K562 (cell line): ENCODE results near the gene ZNF687. TPM values are rescaled to one million over a fixed set of nuclear protein-coding genes. Genes with fewer than 3 reads are reported as not detected.
A peak's percentile ranks its signal among the peaks of the same experiment; 100 is the strongest.

ENCODE experiments used
- C11orf30 ChIP-seq: fragments of 450-650 bp; IDR thresholded peaks from 2 replicates; pipeline ENCODE4 v1.6.1; 2016; ENCODE audit warnings: low read depth, mild to moderate bottlenecking
- CTBP1 ChIP-seq: fragments of 450-650 bp; IDR thresholded peaks from 2 replicates; pipeline ENCODE4 v1.6.1; 2016; ENCODE audit warnings: borderline replicate concordance
- CXXC5 ChIP-seq: fragments of 250-450 bp; sonication (Bioruptor Pico); IDR thresholded peaks from 2 replicates; pipeline ENCODE4 v1.8.0; 2022; ENCODE audit warnings: inconsistent platforms, mild to moderate bottlenecking, moderate library complexity
- GTF2F1 ChIP-seq: IDR thresholded peaks from 2 replicates; pipeline ENCODE4 v1.6.1; 2011; ENCODE audit warnings: low read depth, low read length, improper control_type of control experiment
- HLTF ChIP-seq: fragments of 450-650 bp; IDR thresholded peaks from 2 replicates; pipeline ENCODE4 v1.6.1; 2016
- MTA3 ChIP-seq: fragments of 450-650 bp; formaldehyde crosslinking; IDR thresholded peaks from 2 replicates; pipeline ENCODE4 v1.6.1; 2017; ENCODE audit warnings: mild to moderate bottlenecking, borderline replicate concordance
- NCOA1 ChIP-seq: fragments of 450-650 bp; IDR thresholded peaks from 2 replicates; pipeline ENCODE4 v1.6.1; 2016; ENCODE audit warnings: low read depth
- NRF1 ChIP-seq, 2 experiments: fragments of 450-650 bp; IDR thresholded peaks in 1 of 2; conservative IDR thresholded peaks in 1 of 2; 2 replicates each; pipeline ENCODE4 v1.6.1; 2014; ENCODE audit warnings: mild to moderate bottlenecking in 2 of 2
- POLR2H ChIP-seq: IDR thresholded peaks from 2 replicates; pipeline ENCODE4 v1.6.1; 2016; ENCODE audit warnings: missing genetic modification characterization, low read depth, mild to moderate bottlenecking, control low read depth, missing compliant biosample characterization, moderate library complexity
- SLC30A9 ChIP-seq: fragments of 250-450 bp; sonication (Bioruptor Pico); IDR thresholded peaks from 2 replicates; pipeline ENCODE4 v1.8.0; 2022; ENCODE audit warnings: mild to moderate bottlenecking, moderate library complexity
- SUPT5H ChIP-seq: fragments of 450-650 bp; IDR thresholded peaks from 2 replicates; pipeline ENCODE4 v1.6.1; 2016
- TBP ChIP-seq: optimal IDR thresholded peaks from 2 replicates; pipeline ENCODE3; 2011; ENCODE audit warnings: low read depth, low read length, improper control_type of control experiment
- polyA plus RNA-seq, 8 experiments: library from polyadenylated mRNA; depleted of rRNA in 4 of 8; stranded (reverse) in 5 of 8; unstranded in 3 of 8; fragments of >200 nt; fragmentation: Nextera tagmentation in 2 of 8; fragmentation: Illumina TruSeq in 1 of 8; extraction: Ambion mirVana in 2 of 8; extraction: Trizol in 1 of 8; gene quantifications; 2 replicates each; pipeline versions ENCODE4 v1.2.1 to v1.2.3, GENCODE V29; 2011 to 2014; ENCODE audit warnings: inconsistent platforms in 1 of 8, missing spikeins in 1 of 8
- total RNA-seq, 7 experiments: library from RNA; depleted of rRNA in 6 of 7; stranded (reverse); fragments of >200 nt in 6 of 7; fragmentation: Illumina TruSeq in 2 of 7; extraction: Trizol in 2 of 7; gene quantifications; 2 replicates each; pipeline versions ENCODE4 v1.2.1 to v1.2.3, GENCODE V29; 2011 to 2021; ENCODE audit warnings: low replicate concordance in 1 of 7
- TF ChIP-seq, protein P1 (sequence below): sonication (generic); formaldehyde crosslinking; IDR thresholded peaks from 2 replicates; pipeline ENCODE4 v1.8.1; 2023; ENCODE audit warnings: mild to moderate bottlenecking, missing genetic modification reagents
- TF ChIP-seq, protein P2 (sequence below): fragments of 250-450 bp; sonication (Bioruptor Pico); IDR thresholded peaks from 2 replicates; pipeline ENCODE4 v1.9.0; 2021; ENCODE audit warnings: mild to moderate bottlenecking
- TF ChIP-seq, protein P3 (sequence below): fragments of 250-450 bp; sonication (Bioruptor Pico); IDR thresholded peaks from 2 replicates; pipeline ENCODE4 v1.5.0; 2021; ENCODE audit warnings: mild to moderate bottlenecking, moderate library complexity

ZNF687 gene
- total and polyA plus RNA-seq, 9 of the 15 experiments (the other 6 are each of a cell fraction or from before 2014, with no cell fraction given): 0.13 to 26.4 (median 10.6) TPM

DNA sequence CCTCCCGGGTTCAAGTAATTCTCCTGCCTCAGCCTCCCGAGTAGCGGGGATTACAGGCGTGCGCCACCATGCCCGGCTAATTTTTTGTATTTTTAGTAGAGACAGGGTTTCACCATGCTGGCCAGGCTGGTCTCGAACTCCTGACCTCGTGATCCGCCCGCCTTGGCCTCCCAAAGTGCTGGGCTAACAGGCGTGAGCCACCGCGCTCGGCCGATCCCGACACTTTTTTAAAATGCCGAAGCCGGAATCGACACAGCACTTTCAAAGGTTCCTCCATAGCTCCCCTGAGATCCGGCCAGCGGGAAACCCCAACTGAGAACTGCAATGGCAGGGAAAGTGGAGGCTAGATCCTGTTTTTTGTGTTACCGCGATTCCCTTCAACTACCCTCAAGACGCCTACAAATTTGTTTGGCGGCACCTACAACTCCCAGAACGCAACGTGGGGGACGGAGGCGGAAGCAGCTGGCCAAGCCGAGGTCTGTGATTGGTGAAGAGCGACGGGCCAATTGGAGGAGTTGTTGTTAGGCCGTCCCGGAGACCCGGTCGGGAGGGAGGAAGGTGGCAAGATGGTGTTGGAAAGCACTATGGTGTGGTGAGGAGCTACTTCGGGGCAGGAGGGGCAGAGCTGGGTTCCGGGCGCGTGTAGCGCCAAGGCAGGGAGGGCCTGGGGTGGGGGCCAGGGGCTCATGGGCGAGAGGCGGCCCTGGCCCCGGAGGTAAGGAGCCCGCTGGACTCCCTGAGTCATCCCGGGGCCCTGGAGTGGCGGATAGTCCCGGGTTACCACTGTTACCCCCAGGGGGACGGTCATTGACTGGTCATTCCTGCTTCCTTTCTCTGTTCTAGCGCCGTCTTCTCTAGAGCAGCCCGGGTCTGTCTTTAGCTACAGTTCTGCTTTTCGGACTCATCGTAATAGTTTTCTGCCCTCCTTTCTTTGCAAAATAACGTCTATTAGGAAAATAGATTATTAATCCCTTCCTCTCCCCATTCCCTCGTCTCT is 27.6 kb upstream of the ZNF687 start, which contains the start of gene PSMD4 (continued):
- TF ChIP-seq, protein P1, sequence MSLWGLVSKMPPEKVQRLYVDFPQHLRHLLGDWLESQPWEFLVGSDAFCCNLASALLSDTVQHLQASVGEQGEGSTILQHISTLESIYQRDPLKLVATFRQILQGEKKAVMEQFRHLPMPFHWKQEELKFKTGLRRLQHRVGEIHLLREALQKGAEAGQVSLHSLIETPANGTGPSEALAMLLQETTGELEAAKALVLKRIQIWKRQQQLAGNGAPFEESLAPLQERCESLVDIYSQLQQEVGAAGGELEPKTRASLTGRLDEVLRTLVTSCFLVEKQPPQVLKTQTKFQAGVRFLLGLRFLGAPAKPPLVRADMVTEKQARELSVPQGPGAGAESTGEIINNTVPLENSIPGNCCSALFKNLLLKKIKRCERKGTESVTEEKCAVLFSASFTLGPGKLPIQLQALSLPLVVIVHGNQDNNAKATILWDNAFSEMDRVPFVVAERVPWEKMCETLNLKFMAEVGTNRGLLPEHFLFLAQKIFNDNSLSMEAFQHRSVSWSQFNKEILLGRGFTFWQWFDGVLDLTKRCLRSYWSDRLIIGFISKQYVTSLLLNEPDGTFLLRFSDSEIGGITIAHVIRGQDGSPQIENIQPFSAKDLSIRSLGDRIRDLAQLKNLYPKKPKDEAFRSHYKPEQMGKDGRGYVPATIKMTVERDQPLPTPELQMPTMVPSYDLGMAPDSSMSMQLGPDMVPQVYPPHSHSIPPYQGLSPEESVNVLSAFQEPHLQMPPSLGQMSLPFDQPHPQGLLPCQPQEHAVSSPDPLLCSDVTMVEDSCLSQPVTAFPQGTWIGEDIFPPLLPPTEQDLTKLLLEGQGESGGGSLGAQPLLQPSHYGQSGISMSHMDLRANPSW (CRISPR knock-in tag): no peak
- peak; percentile 58 for TF ChIP-seq CXXC5
- TF ChIP-seq NRF1 (conservative IDR thresholded peaks at IDR 0.05 in 1 of 2, IDR thresholded peaks at IDR 0.05 in 1 of 2): 0 out of 4 replicates have a peak, but pooled peaks of 1 of the 2 experiments have one; percentile 8
- TF ChIP-seq SUPT5H: peak; percentile 99
- peak; percentile 65; the same call in 1 of the 2 replicates for TF ChIP-seq MTA3
- TF ChIP-seq, protein P2, sequence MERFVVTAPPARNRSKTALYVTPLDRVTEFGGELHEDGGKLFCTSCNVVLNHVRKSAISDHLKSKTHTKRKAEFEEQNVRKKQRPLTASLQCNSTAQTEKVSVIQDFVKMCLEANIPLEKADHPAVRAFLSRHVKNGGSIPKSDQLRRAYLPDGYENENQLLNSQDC: no peak
- no peak for TF ChIP-seq GTF2F1
- TF ChIP-seq, protein P3, sequence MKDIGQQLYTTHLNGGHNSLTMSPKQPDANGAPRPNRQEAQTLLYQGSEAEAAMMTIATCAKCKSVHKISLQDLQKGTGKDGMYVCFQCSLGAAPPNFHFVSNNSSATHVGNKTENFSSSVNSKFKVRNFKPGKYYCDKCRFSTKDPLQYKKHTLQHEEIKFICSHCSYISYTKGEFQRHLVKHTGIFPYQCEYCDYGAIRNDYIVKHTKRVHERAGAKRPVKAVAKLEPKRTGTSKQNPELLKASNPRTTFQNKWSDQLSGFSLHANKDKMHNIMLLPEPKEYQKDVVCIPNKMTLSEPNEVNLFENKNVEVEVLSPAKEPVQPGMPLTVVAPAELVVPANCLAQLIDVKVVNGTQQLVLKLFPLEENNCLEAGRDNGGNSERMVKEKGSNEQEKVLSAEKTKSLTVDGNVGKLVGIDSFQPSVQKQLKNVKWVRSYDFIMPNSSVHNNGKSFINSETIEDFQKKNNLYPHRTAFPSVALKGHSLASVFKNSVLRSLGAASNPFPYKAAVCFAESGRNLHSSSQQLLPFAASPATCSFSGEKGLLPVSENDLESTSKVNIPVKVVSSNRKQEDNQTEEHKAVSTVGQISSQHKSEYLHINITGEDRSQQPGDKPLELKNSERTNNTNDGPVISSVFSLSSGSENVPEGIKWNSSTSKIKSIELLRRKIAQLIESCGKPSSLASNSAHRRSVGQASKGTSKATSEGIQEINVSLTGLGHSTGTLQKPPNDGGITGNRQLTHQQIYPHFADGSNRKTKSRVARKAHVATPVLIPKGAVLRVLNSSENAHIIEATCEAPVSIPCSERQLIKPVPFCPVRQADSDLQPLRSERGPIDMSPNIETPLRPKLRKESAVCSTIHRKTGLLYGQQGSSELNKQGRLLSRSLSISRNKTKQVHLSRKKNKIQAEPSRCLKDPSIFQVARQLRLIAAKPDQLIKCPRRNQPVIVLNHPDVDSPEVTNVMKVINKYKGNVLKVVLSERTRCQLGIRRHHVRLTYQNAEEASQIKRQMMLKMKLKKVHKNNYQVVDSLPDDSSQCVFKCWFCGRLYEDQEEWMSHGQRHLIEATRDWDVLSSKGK (CRISPR knock-in tag): no peak
- no peak for TF ChIP-seq SLC30A9 (CRISPR knock-in tag)
- peak; percentile 78 for TF ChIP-seq TBP
- TF ChIP-seq POLR2H (tag): peak; percentile 85
- peak; percentile 29; the same call in 1 of the 2 replicates for TF ChIP-seq HLTF
- peak; percentile 95 for TF ChIP-seq C11orf30
- no peak for TF ChIP-seq CTBP1
- peak; percentile 16; the same call in 1 of the 2 replicates for TF ChIP-seq NCOA1
